HepG2 (cell line): Measurements from ENCODE around the gene RSBN1L. TPM values are rescaled to one million over a fixed set of nuclear protein-coding genes. Genes with fewer than 3 reads are reported as not detected.

Experiments
- CREB3 ChIP-seq: sonication (generic); formaldehyde crosslinking; IDR thresholded peaks from 2 replicates; pipeline ENCODE4 v1.5.0; 2020; ENCODE audit warnings: missing genetic modification reagents
- ESRRA ChIP-seq: sonication (generic); formaldehyde crosslinking; IDR thresholded peaks from 2 replicates; pipeline ENCODE4 v1.5.1; 2020; ENCODE audit warnings: mild to moderate bottlenecking, low read depth, missing genetic modification reagents
- ETV6 ChIP-seq: sonication (generic); formaldehyde crosslinking; conservative IDR thresholded peaks from 2 replicates; pipeline ENCODE4 v1.4.0; 2020; ENCODE audit warnings: missing genetic modification reagents
- IKZF1 ChIP-seq: fragments of 450-650 bp; IDR thresholded peaks from 2 replicates; pipeline ENCODE4 v1.7.1; 2016
- KLF16 ChIP-seq, 2 experiments: sonication (generic) in 1 of 2; formaldehyde crosslinking in 1 of 2; IDR thresholded peaks; 2 replicates each; pipeline versions ENCODE4 v1.6.1 to v1.8.0; 2016 to 2023; ENCODE audit warnings: missing genetic modification reagents in 2 of 2, missing compliant biosample characterization in 1 of 2
- KMT2A ChIP-seq: sonication (generic); formaldehyde crosslinking; IDR thresholded peaks from 2 replicates; pipeline ENCODE4 v1.4.0; 2020; ENCODE audit warnings: missing genetic modification reagents
- MEIS2 ChIP-seq: sonication (generic); formaldehyde crosslinking; IDR thresholded peaks from 2 replicates; pipeline ENCODE4 v1.9.0; 2021; ENCODE audit warnings: mild to moderate bottlenecking, missing genetic modification reagents
- PBX3 ChIP-seq: sonication (generic); formaldehyde crosslinking; IDR thresholded peaks from 2 replicates; pipeline ENCODE4 v1.8.1; 2023; ENCODE audit warnings: missing genetic modification reagents, inconsistent platforms, borderline replicate concordance
- RBAK ChIP-seq: sonication (generic); formaldehyde crosslinking; IDR thresholded peaks from 2 replicates; pipeline ENCODE4 v1.5.1; 2020; ENCODE audit warnings: mild to moderate bottlenecking, missing genetic modification reagents
- SALL2 ChIP-seq: sonication (generic); formaldehyde crosslinking; IDR thresholded peaks from 2 replicates; pipeline ENCODE4 v1.8.1; 2023; ENCODE audit warnings: mild to moderate bottlenecking, missing genetic modification reagents, inconsistent platforms
- SMC3 ChIP-seq: IDR thresholded peaks from 2 replicates; pipeline ENCODE4 v1.6.1; 2011; ENCODE audit warnings: low read length, improper control_type of control experiment
- SOX6 ChIP-seq, 2 experiments: fragments of 450-650 bp in 1 of 2; sonication (generic) in 1 of 2; formaldehyde crosslinking in 1 of 2; IDR thresholded peaks; 2 replicates each; pipeline versions ENCODE4 v1.4.0 to v1.6.1; 2017 to 2020; ENCODE audit warnings: antibody characterized with exemption in 1 of 2, mild to moderate bottlenecking in 1 of 2, missing genetic modification reagents in 1 of 2
- STAT5B ChIP-seq: sonication (generic); formaldehyde crosslinking; IDR thresholded peaks from 2 replicates; pipeline ENCODE4 v1.4.0; 2020; ENCODE audit warnings: missing genetic modification reagents
- U2AF1 ChIP-seq: fragments of 200-400 bp; formaldehyde crosslinking; optimal IDR thresholded peaks from 2 replicates; pipeline ENCODE3; 2017; ENCODE audit warnings: mild to moderate bottlenecking, low read depth, low read length
- ZNF124 ChIP-seq: sonication (generic); formaldehyde crosslinking; IDR thresholded peaks from 2 replicates; pipeline ENCODE4 v1.4.0; 2020; ENCODE audit warnings: missing genetic modification reagents
- ZNF260 ChIP-seq: sonication (generic); formaldehyde crosslinking; IDR thresholded peaks from 2 replicates; pipeline ENCODE4 v1.4.0; 2020; ENCODE audit warnings: missing genetic modification reagents, low read depth, mild to moderate bottlenecking, borderline replicate concordance
- ZNF672 ChIP-seq: sonication (generic); formaldehyde crosslinking; IDR thresholded peaks from 2 replicates; pipeline ENCODE4 v1.8.1; 2022; ENCODE audit warnings: missing genetic modification reagents
- ZNF703 ChIP-seq: sonication (generic); formaldehyde crosslinking; IDR thresholded peaks from 2 replicates; pipeline ENCODE4 v1.5.1; 2020; ENCODE audit warnings: missing genetic modification reagents, mild to moderate bottlenecking, moderate library complexity, borderline replicate concordance
- ZNF747 ChIP-seq: sonication (generic); formaldehyde crosslinking; IDR thresholded peaks from 2 replicates; pipeline ENCODE4 v1.8.1; 2023; ENCODE audit warnings: missing genetic modification reagents, mild to moderate bottlenecking, borderline replicate concordance
- ZNF850 ChIP-seq: sonication (generic); formaldehyde crosslinking; conservative IDR thresholded peaks from 2 replicates; pipeline ENCODE4 v1.9.0; 2021; ENCODE audit warnings: mild to moderate bottlenecking, missing genetic modification reagents
- polyA plus RNA-seq, 8 experiments: library from polyadenylated mRNA; depleted of rRNA in 3 of 8; stranded (reverse) in 7 of 8; unstranded in 1 of 8; fragments of >200 nt; fragmentation: Illumina TruSeq in 4 of 8; extraction: Trizol in 4 of 8; gene quantifications; 2 replicates each; pipeline versions ENCODE4 v1.2.1 to v1.2.3, GENCODE V29; 2011 to 2016; ENCODE audit warnings: low read depth in 4 of 8, missing spikeins in 1 of 8, mixed read lengths in 1 of 8; ENCODE audit not compliant: insufficient read depth in 1 of 8
- total RNA-seq, 5 experiments: library from RNA; depleted of rRNA; stranded (reverse); fragments of >200 nt; fragmentation: Illumina TruSeq; extraction: Trizol; gene quantifications; 2 replicates each; pipeline ENCODE4 v1.2.3, GENCODE V29; 2016; ENCODE audit warnings: low read depth in 1 of 5
- TF ChIP-seq, protein P1 (sequence below): sonication (generic); formaldehyde crosslinking; IDR thresholded peaks from 2 replicates; pipeline ENCODE4 v1.4.0; 2020; ENCODE audit warnings: missing genetic modification reagents, low read depth, mild to moderate bottlenecking, borderline replicate concordance
- TF ChIP-seq, protein P2 (sequence below): sonication (generic); formaldehyde crosslinking; IDR thresholded peaks from 2 replicates; pipeline ENCODE4 v1.5.0; 2020; ENCODE audit warnings: missing genetic modification reagents
- TF ChIP-seq, protein P3 (sequence below): sonication (generic); formaldehyde crosslinking; conservative IDR thresholded peaks from 2 replicates; pipeline ENCODE4 v1.8.0; 2022; ENCODE audit warnings: missing genetic modification reagents

The RSBN1L gene
- total and polyA plus RNA-seq, 2 of the 13 experiments (the other 11 are each of a cell fraction or from before 2014, with no cell fraction given), result 7.7 to 21.3 TPM

- TF ChIP-seq PBX3 (CRISPR knock-in tag) (no peak), ETV6 (CRISPR knock-in tag) (0 out of 2 replicates have a peak, but pooled peaks have one; percentile 20), RBAK (CRISPR knock-in tag) (no peak), IKZF1 (no peak), SALL2 (peak; percentile 19), U2AF1 (no peak), MEIS2 (no peak), ESRRA (CRISPR knock-in tag) (no peak), KLF16 (CRISPR knock-in tag; IDR thresholded peaks at IDR 0.05) (0 out of 4 replicates have a peak, but pooled peaks of 1 of the 2 experiments have one; percentile 6), ZNF672 (CRISPR knock-in tag) (no peak), ZNF850 (CRISPR knock-in tag) (no peak), CREB3 (no peak), ZNF260 (no peak), ZNF124 (CRISPR knock-in tag) (no peak), ZNF747 (CRISPR knock-in tag) (peak; percentile 61; the same call in 1 of the 2 replicates), STAT5B (CRISPR knock-in tag) (no peak), KMT2A (no peak), SOX6 (IDR thresholded peaks at IDR 0.05) (no peak), SOX6 (CRISPR knock-in tag; IDR thresholded peaks at IDR 0.05) (no peak), ZNF703 (CRISPR knock-in tag) (no peak), SMC3 (no peak)
- TF ChIP-seq, protein P1, sequence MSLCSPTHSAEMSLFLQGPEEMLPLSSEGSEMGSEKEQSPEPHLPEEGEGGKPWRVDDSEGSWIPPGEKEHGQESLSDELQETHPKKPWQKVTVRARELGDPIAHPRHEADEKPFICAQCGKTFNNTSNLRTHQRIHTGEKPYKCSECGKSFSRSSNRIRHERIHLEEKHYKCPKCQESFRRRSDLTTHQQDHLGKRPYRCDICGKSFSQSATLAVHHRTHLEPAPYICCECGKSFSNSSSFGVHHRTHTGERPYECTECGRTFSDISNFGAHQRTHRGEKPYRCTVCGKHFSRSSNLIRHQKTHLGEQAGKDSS, result no peak
- TF ChIP-seq, protein P2, sequence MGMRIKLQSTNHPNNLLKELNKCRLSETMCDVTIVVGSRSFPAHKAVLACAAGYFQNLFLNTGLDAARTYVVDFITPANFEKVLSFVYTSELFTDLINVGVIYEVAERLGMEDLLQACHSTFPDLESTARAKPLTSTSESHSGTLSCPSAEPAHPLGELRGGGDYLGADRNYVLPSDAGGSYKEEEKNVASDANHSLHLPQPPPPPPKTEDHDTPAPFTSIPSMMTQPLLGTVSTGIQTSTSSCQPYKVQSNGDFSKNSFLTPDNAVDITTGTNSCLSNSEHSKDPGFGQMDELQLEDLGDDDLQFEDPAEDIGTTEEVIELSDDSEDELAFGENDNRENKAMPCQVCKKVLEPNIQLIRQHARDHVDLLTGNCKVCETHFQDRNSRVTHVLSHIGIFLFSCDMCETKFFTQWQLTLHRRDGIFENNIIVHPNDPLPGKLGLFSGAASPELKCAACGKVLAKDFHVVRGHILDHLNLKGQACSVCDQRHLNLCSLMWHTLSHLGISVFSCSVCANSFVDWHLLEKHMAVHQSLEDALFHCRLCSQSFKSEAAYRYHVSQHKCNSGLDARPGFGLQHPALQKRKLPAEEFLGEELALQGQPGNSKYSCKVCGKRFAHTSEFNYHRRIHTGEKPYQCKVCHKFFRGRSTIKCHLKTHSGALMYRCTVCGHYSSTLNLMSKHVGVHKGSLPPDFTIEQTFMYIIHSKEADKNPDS (CRISPR knock-in tag), result peak; percentile 88; the same call in 1 of the 2 replicates
- TF ChIP-seq, protein P3, sequence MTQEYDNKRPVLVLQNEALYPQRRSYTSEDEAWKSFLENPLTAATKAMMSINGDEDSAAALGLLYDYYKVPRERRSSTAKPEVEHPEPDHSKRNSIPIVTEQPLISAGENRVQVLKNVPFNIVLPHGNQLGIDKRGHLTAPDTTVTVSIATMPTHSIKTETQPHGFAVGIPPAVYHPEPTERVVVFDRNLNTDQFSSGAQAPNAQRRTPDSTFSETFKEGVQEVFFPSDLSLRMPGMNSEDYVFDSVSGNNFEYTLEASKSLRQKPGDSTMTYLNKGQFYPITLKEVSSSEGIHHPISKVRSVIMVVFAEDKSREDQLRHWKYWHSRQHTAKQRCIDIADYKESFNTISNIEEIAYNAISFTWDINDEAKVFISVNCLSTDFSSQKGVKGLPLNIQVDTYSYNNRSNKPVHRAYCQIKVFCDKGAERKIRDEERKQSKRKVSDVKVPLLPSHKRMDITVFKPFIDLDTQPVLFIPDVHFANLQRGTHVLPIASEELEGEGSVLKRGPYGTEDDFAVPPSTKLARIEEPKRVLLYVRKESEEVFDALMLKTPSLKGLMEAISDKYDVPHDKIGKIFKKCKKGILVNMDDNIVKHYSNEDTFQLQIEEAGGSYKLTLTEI (CRISPR knock-in tag), result no peak
Measured at GRCh38 chr7:77696643-77697534, 630 bp downstream of the RSBN1L start (continued).
